ENCODE data around the gene CDKAL1.
"Not testable (repeated sequence)": the region's sequence is repeated elsewhere in the genome, so short reads cannot be mapped to it uniquely, and the experiment has no call there.

Gene CDKAL1

DNA sequence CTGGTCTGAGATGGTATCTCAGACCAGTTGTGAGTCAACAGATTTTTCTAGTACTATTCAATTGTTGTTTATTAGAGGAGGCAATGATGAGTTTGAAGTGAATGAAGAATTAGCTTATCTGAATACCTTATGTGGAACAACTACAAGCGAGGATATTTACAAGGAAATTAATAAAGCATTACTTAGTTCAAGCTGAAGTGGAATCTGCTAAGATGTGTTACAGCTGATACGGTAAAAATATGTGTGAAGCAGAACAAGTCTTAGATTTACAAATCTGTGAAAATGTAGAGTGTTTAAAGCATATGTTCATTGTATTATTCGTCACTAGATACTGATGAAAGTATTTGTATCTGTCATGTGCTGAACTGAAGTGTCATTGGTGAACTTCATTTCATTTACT, 272.4 kb downstream of the CDKAL1 start:
- no peak for DNase-seq

- DNase-seq: no peak
These were observed 274.2 kb downstream of the CDKAL1 start for GRCh38 chr6:20808439-20808838.

GRCh38 chr6:20808924-20809323, 274.7 kb downstream of the CDKAL1 start:
- no peak for DNase-seq

GRCh38 chr6:20810727-20811108, 276.5 kb downstream of the CDKAL1 start:
- DNase-seq: no peak

DNA sequence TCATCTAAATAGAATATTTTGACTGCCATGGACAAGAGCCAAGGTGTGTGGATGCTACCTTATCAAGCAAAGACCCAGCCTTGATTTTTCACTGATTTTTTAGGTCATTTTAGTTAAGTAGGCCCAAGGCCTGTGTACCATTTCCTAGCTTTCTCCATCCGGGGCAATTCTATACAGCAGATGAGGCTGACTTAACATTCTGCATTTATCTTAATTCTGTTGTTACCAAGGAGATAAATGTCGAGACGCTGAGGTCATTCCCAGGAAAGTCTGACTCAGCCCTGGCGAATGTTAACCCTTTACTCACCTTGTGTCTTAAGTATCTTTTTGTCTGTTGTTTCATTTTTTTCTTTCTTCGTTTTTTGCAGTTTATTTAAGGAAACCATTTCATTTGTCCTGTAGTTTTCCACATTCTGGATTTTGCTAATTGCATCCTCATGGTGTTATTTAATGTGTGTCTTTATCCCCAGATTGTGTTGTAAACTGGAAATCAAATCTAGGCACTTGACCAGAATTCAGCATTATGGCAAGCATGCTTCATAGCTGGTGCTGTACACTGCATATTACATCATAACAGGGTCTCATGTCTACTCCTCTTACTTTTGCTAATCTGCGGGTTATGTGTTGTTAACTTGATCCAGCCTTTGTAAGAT, 277.0 kb downstream of the CDKAL1 start:
- DNase-seq: no peak

DNA sequence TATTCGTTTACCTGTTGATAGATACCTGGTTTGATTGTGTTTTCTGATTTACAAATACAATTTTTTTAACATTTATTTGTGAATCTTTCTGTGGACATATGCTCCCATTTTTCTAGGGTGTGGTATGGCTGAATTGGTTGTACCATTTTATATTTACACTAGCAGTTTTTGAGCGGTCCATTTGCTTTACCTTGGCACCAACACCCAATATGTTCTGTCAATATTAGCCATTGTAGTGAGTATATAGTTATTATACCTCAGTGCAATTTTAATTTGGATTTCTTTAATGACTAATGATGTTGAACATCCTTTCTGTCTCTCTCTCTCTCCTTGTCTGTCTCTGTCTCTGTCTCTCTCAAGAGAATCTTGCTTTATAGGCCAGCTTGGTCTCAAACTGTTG, 278.5 kb downstream of the CDKAL1 start:
- DNase-seq: no peak

DNA sequence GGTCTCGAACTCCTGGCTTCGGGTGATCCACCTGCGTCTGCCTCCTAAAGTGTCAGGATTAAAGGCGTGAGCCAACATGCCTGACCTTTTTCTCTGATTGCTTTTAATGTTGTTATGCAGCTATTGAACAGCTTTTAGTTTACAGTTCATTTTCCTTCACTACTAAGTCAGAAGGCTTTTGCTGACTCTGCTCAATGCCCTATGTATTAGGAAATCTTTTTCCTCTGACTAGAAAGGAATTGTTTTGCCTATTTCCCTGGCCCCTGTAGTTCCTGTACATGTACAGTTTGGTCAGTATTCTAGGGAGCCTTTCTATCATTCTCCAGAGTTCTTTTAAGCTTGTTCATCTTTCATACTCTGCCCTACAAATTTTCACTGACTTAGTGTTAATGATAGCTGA, 280.2 kb downstream of the CDKAL1 start:
- DNase-seq: no peak

GRCh38 chr6:20816126-20816525, 281.9 kb downstream of the CDKAL1 start:
- DNase-seq: no peak

GRCh38 chr6:20817806-20818320, 283.6 kb downstream of the CDKAL1 start:
- DNase-seq: no peak

- DNase-seq: no peak
These were observed 285.6 kb downstream of the CDKAL1 start for GRCh38 chr6:20819774-20820400.

GRCh38 chr6:20826378-20826777, 292.1 kb downstream of the CDKAL1 start:
- no peak for DNase-seq

- no peak for DNase-seq
These were observed 293.5 kb downstream of the CDKAL1 start for GRCh38 chr6:20827798-20828197.

- DNase-seq: no peak
These were observed 296.3 kb downstream of the CDKAL1 start for GRCh38 chr6:20830576-20830975.

DNA sequence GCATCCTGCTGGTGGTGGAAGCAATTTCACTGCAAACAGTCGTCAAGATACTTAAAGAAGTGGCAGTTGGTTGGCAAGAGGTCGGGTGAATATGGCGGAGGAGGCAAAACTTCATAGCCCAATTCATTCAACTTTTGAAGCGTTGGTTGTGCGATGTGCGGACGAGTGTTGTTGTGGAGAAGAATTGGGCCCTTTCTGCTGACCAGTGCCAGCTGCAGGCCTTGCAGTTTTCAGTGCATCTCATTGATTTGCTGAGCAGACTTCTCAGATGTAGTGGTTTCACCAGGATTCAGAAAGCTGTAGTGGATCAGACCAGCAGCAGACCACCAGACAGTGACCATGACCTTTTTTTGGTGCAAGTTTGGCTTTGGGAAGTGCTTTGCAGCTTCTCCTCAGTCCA, 297.0 kb downstream of the CDKAL1 start:
- DNase-seq: not testable (repeated sequence)

GRCh38 chr6:20833881-20834515, 299.7 kb downstream of the CDKAL1 start:
- no peak for DNase-seq

- no peak for DNase-seq
These were observed 301.2 kb downstream of the CDKAL1 start for GRCh38 chr6:20835315-20836010.

DNA sequence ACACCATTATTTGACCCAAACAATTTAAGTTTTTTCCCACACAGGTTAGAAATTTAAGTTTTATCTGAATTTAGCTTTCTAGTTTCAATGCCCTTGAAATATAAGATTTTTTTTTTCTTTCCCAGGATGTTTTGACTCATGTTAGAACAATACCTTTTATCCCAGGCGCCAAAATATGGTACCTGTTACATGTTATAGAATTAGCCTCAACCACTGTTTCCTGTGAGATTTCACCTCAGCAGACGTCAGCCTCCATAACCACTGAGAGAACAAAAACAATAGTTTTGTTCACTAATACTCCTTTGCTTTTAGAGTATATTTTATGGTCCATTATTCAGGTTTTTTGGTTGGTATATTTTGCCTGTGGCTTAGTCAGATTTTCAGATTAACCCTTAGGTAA, 302.9 kb downstream of the CDKAL1 start:
- no peak for DNase-seq

- no peak for DNase-seq
These were observed 303.9 kb downstream of the CDKAL1 start for GRCh38 chr6:20838113-20838512.

- no peak for DNase-seq
These were observed 305.4 kb downstream of the CDKAL1 start for GRCh38 chr6:20839630-20840029.

DNA sequence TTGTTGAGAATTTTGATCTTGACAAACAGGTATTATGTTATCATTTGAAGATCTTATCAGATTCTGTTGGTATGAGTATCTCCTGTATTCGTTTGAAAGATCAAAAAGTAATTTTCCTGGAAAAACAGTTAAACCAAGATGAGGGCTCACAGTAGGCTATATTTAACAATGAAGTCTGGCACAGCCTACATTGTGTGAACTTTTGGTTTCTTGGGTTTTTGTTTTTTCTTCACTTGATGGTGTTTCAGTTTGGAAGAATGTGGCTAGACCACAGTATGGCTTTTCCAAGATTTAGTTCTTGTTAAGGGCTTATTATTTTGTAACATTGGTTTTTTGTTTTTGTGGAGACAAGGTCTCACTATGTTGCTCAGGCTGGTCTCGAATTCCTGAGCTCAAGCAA, 306.4 kb downstream of the CDKAL1 start:
- DNase-seq: no peak

- DNase-seq: no peak
These were observed 307.5 kb downstream of the CDKAL1 start for GRCh38 chr6:20841806-20842205.

DNA sequence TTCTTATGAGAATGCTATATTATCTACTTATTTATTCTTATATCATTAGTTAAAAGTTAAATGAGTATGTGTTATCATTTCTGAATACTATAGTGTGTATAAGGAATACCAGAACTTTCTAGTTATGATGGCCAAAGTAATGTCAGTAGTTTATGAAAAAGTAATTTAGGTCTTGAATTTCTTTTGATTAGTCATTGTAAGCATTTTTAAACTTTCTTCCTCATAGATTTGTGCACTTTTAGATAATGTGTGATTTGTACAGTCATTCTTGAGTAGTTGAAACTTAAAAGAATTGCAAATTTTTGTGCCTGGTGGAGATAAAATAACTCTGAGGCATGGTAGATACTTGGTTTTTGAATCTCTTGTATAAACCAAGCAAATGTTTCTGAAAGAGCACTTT, 311.3 kb downstream of the CDKAL1 start:
- no peak for DNase-seq

GRCh38 chr6:20846602-20847028, 312.4 kb downstream of the CDKAL1 start:
- DNase-seq: no peak

DNA sequence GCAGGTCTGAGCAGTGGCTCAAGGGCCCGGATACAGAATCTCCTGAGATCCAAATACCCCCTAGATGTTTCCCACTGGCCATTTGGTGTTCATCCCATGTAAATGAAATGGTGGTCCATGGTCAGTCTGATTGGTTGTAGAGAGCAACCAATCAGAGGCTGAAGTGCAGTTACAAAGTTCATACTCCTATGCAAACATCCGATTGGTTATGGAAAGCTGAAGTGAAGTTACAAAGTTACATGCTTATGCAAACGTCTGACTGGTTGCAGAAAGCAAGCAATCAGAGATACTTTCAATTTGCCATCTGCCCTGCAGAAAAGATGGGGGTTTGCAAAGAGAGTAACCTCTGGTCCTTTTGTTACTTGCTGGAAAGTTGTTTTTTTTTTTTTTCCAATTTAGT, 313.6 kb downstream of the CDKAL1 start:
- no peak for DNase-seq
